AG09319 (cell line): ENCODE data around the gene THSD4.

Experiments
- DNase-seq: peaks from one replicate; pipeline ENCODE4 v3.0.0-alpha.2; 2010; ENCODE audit warnings: low read depth; ENCODE audit errors: extremely low read depth
- CTCF ChIP-seq: IDR thresholded peaks from 2 replicates; pipeline ENCODE4 v1.5.1; 2011; ENCODE audit warnings: low read depth, mild to moderate bottlenecking, inconsistent platforms, low read length, moderate library complexity

THSD4 gene

GRCh38 chr15:71826196-71826595 lies 710.9 kb downstream of the THSD4 start:
- no peak for DNase-seq
- TF ChIP-seq CTCF = no peak

GRCh38 chr15:71830981-71831380 lies 715.7 kb downstream of the THSD4 start:
- DNase-seq = no peak
- TF ChIP-seq CTCF = no peak
